ENCODE measurements around the gene PLEKHH1. TPM values are rescaled to one million over a fixed set of nuclear protein-coding genes. Genes with fewer than 3 reads are reported as not detected.

Gene PLEKHH1
- total and polyA plus RNA-seq, 9 of the 15 experiments (the other 6 are each of a cell fraction or from before 2014, with no cell fraction given), result 0.76 to 5.9 (median 2.9) TPM

DNA sequence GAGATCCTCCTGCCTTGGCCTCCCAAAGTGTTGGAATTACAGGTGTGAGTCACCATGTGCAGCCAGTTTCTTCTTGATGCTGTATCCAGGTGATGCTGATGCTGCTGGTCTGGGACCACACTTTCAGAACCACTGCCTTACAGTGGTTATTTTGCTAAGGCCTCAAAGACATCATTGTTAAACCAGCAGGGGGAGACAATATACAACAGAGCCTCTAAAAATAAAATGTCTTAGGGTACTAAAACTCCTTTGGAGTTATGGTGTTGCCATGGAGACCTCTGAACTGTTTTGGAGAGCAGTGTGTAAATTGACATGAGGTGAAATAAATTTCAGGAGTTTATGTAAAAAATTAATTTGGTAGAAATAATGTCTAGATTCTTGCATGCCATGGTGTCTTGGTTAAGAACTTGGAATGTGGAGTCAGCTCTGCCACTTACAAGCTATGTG, 85.5 kb downstream of the PLEKHH1 start (continued):
- TF ChIP-seq REST (IDR thresholded peaks at IDR 0.05; ENCODE audit: borderline replicate concordance) (peak; percentile 82; the same call in 1 of the 2 replicates), REST (CRISPR knock-in tag; IDR thresholded peaks at IDR 0.05; ENCODE audit: low read depth) (no peak), RFX1 (IDR thresholded peaks at IDR 0.05) (peak; percentile 94), RAD21 (CRISPR knock-in tag; conservative IDR thresholded peaks at IDR 0.05 in 1 of 2, IDR thresholded peaks at IDR 0.05 in 1 of 2) (peak; percentile 91 to 93), ZBTB8A (IDR thresholded peaks at IDR 0.05; ENCODE audit: partially characterized antibody) (no peak), CEBPB (tag; IDR thresholded peaks at IDR 0.05) (no peak), SMC3 (conservative IDR thresholded peaks at IDR 0.05; ENCODE audit: insufficient read depth, low read depth, low read length) (peak; percentile 67), BMI1 (IDR thresholded peaks at IDR 0.05; ENCODE audit: low read length) (peak; percentile 50; the same call in 1 of the 2 replicates), FOXJ2 (tag; IDR thresholded peaks at IDR 0.05) (peak; percentile 88)
- TF ChIP-seq, protein P1, sequence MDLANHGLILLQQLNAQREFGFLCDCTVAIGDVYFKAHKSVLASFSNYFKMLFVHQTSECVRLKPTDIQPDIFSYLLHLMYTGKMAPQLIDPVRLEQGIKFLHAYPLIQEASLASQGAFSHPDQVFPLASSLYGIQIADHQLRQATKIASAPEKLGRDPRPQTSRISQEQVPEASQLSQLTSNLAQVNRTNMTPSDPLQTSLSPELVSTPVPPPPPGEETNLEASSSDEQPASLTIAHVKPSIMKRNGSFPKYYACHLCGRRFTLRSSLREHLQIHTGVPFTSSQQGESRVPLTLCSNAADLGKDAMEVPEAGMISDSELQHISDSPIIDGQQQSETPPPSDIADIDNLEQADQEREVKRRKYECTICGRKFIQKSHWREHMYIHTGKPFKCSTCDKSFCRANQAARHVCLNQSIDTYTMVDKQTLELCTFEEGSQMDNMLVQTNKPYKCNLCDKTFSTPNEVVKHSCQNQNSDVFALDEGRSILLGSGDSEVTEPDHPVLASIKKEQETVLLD (IDR thresholded peaks at IDR 0.05), result no peak
- TF ChIP-seq, protein P2, sequence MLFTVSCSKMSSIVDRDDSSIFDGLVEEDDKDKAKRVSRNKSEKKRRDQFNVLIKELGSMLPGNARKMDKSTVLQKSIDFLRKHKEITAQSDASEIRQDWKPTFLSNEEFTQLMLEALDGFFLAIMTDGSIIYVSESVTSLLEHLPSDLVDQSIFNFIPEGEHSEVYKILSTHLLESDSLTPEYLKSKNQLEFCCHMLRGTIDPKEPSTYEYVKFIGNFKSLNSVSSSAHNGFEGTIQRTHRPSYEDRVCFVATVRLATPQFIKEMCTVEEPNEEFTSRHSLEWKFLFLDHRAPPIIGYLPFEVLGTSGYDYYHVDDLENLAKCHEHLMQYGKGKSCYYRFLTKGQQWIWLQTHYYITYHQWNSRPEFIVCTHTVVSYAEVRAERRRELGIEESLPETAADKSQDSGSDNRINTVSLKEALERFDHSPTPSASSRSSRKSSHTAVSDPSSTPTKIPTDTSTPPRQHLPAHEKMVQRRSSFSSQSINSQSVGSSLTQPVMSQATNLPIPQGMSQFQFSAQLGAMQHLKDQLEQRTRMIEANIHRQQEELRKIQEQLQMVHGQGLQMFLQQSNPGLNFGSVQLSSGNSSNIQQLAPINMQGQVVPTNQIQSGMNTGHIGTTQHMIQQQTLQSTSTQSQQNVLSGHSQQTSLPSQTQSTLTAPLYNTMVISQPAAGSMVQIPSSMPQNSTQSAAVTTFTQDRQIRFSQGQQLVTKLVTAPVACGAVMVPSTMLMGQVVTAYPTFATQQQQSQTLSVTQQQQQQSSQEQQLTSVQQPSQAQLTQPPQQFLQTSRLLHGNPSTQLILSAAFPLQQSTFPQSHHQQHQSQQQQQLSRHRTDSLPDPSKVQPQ (CRISPR knock-in tag; IDR thresholded peaks at IDR 0.05; ENCODE audit: borderline replicate concordance), result no peak
- TF ChIP-seq, protein P3, sequence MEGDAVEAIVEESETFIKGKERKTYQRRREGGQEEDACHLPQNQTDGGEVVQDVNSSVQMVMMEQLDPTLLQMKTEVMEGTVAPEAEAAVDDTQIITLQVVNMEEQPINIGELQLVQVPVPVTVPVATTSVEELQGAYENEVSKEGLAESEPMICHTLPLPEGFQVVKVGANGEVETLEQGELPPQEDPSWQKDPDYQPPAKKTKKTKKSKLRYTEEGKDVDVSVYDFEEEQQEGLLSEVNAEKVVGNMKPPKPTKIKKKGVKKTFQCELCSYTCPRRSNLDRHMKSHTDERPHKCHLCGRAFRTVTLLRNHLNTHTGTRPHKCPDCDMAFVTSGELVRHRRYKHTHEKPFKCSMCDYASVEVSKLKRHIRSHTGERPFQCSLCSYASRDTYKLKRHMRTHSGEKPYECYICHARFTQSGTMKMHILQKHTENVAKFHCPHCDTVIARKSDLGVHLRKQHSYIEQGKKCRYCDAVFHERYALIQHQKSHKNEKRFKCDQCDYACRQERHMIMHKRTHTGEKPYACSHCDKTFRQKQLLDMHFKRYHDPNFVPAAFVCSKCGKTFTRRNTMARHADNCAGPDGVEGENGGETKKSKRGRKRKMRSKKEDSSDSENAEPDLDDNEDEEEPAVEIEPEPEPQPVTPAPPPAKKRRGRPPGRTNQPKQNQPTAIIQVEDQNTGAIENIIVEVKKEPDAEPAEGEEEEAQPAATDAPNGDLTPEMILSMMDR (IDR thresholded peaks at IDR 0.05 in 2 of 3, conservative IDR thresholded peaks at IDR 0.05 in 1 of 3; ENCODE audit: insufficient read depth in 2 of 3, low read depth in 1 of 3, low read length in 3 of 3), result peak; percentile 55 to 79 (median 72)

All from K562 (cell line).